ENCODE measurements around the gene BMP4. TPM values are rescaled to one million over a fixed set of nuclear protein-coding genes. Genes with fewer than 3 reads are reported as not detected.

Gene BMP4
- total and polyA plus RNA-seq, 2 donors (not counting 3 experiments of a cell fraction or from before 2014, with no cell fraction given): 238 to 311 TPM

DNA sequence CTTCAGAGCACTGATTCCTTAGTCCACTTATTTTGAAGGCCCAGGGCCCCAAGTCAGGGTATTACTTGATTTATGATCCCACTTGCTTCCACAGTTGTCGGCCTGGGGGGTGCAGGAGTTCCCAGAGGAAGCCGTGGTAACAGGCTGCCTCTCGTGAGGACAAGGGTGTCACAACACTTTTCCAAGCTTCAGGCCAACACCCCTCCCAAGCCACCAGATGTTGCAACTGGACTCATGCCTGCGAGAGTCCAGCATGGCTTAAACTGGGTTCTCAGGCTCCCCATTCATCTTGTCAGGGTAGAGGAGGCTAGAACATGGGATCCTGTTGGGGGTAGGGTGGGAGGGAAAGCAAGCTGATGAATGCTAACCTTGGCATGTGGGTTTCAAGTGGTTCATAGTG lies 56.1 kb downstream of the BMP4 start:
- Histone ChIP-seq H3K27me3 (ENCODE audit: control insufficient read depth in 2 of 2, insufficient read depth in 2 of 2, low read length in 2 of 2) (no peaks in the 10 kb centered on the region), H3K9me3 (replicated peaks; ENCODE audit: control insufficient read depth, insufficient read depth, low read length) (no peaks in the 10 kb centered on the region), H3K4me2 (ENCODE audit: insufficient read depth, low read length) (no peak overlapping the region), H3K4me3 (replicated peaks in 1 of 3; ENCODE audit: insufficient read depth in 1 of 3, low read depth in 1 of 3, low read length in 3 of 3) (no peak overlapping the region), H3K9me1 (replicated peaks; ENCODE audit: control insufficient read depth, extremely low read depth, insufficient read depth, low read length) (no peaks in the 10 kb centered on the region), H4K20me1 (replicated peaks; ENCODE audit: control insufficient read depth, extremely low read depth, insufficient read depth, low read length) (no peaks in the 10 kb centered on the region), H3K27ac (ENCODE audit: insufficient read depth, low read depth, low read length) (no peak overlapping the region), H3K4me1 (ENCODE audit: control insufficient read depth, extremely low read depth, insufficient read depth, low read length) (no peaks in the 10 kb centered on the region), H2AFZ (ENCODE audit: low read depth, low read length) (no peak overlapping the region), H3K36me3 (ENCODE audit: control insufficient read depth in 2 of 2, extremely low read depth in 1 of 2, insufficient read depth in 2 of 2, low read length in 2 of 2) (no peaks in the 10 kb centered on the region), H3K9ac (replicated peaks; ENCODE audit: extremely low read depth, insufficient read depth, low read length) (no peak overlapping the region), H3K79me2 (ENCODE audit: control insufficient read depth, insufficient read depth, low read length) (no peaks in the 10 kb centered on the region)
- no TSS peak for BruUV-seq (replicated peaks)
- dilution Hi-C loops (cut with MboI; ENCODE audit: extremely low pct_ligation_motif_present, low sequenced_read_pairs): no loop called here
- CTCF ChIA-PET: interaction anchor here (1.0 to 1.5 kb wide), 2 partner anchors 11 to 24 kb away, joined by 3 read pairs; no protein-coding TSS in a partner anchor
- POLR2A ChIA-PET: no interaction called here
- no peak for FAIRE-seq
- TF ChIP-seq EZH2 (IDR thresholded peaks at IDR 0.05; ENCODE audit: borderline replicate concordance, low read depth, low read length, severe bottlenecking): no peak
- no peak for TF ChIP-seq CTCF (IDR thresholded peaks at IDR 0.05; ENCODE audit: extremely low read depth in 1 of 2, insufficient read depth in 1 of 2, low read depth in 1 of 2, low read length in 2 of 2)
- no peak for TF ChIP-seq JUN (IDR thresholded peaks at IDR 0.05; ENCODE audit: borderline replicate concordance, insufficient read depth, insufficient read length, low read depth)
- TF ChIP-seq FOS (IDR thresholded peaks at IDR 0.05; ENCODE audit: borderline replicate concordance, insufficient read depth, low read length): no peak
- no peak for TF ChIP-seq POLR2A (IDR thresholded peaks at IDR 0.05; ENCODE audit: low read depth, low read length)
- no peak for TF ChIP-seq GATA2 (IDR thresholded peaks at IDR 0.05; ENCODE audit: insufficient read depth, insufficient read length, low read depth, low read length)
- no peak for TF ChIP-seq MAX (IDR thresholded peaks at IDR 0.05; ENCODE audit: insufficient read depth, insufficient read length)
- intact Hi-C loops (cut with micrococcal nuclease): no loop called here
- no peak for DNase-seq (ENCODE audit: low read depth, low spot score)

Small RNAs within 50 kb of the gene (microRNA-seq; reads per million reads assigned to microRNA genes)
- 8.4 reads per million, percentile 21 among the genes with 10 or more reads in this experiment for gene MIR5580 (ENCODE audit: borderline number of aligned reads, borderline replicate concordance)

Small RNAs within 50 kb of the gene (small RNA-seq; reads per million reads assigned to genes)
- gene MIR5580 (ENCODE audit: insufficient read depth, insufficient read length, low read depth, low replicate concordance): not detected
